ENCODE results near the gene PLA2G15.

GRCh38 chr16:68265078-68265920 is 20.1 kb downstream of the PLA2G15 start:
- TF ChIP-seq, protein P1, sequence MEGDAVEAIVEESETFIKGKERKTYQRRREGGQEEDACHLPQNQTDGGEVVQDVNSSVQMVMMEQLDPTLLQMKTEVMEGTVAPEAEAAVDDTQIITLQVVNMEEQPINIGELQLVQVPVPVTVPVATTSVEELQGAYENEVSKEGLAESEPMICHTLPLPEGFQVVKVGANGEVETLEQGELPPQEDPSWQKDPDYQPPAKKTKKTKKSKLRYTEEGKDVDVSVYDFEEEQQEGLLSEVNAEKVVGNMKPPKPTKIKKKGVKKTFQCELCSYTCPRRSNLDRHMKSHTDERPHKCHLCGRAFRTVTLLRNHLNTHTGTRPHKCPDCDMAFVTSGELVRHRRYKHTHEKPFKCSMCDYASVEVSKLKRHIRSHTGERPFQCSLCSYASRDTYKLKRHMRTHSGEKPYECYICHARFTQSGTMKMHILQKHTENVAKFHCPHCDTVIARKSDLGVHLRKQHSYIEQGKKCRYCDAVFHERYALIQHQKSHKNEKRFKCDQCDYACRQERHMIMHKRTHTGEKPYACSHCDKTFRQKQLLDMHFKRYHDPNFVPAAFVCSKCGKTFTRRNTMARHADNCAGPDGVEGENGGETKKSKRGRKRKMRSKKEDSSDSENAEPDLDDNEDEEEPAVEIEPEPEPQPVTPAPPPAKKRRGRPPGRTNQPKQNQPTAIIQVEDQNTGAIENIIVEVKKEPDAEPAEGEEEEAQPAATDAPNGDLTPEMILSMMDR (IDR thresholded peaks at IDR 0.05; ENCODE audit: low read depth, low read length, poor library complexity, severe bottlenecking) = no peak
- no peak for TF ChIP-seq EZH2phosphoT487 (IDR thresholded peaks at IDR 0.05; ENCODE audit: borderline replicate concordance, low read length)
